Stimulated activated naive CD4-positive, alpha-beta T cell treated with Interleukin-2 at 50 U/mL for 16 hours (primary cell): ENCODE measurements around the gene TNFSF10.
"Not testable (repeated sequence)": the region's sequence is repeated elsewhere in the genome, so short reads cannot be mapped to it uniquely, and the experiment has no call there.

ENCODE experiments used
- DNase-seq: peaks from one replicate; lab custom pipeline; 2025; lab: John Stamatoyannopoulos, UW

Gene TNFSF10

GRCh38 chr3:172522871-172523818 is at the start of gene TNFSF10:
TSS of gene TNFSF10 (minus strand) at chr3:172523430. CDS start at chr3:172523384, 46 bp downstream.
- DNase-seq, result peak; percentile 65

GRCh38 chr3:172569128-172570008 is 46.1 kb upstream of the TNFSF10 start:
- DNase-seq, result no peak

DNA sequence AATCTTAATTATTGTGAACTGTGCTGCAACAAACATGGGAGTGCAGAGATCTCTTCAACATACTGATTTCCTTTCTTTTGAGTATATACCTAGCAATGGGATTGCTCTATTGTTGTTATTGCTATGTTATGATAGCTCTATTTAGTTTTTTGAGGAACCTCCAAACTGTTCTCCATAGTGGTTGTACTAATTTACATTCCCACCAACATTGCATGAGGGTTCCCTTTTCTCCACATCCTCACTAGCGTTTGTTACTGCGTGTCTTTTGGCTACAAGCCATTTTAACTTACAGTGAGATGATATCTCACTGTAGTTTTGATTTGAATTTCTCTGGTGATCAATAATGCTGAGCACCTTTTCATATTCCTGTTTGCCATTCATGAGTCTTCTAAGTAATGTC is 45.5 kb upstream of the TNFSF10 start:
- no peak for DNase-seq

DNA sequence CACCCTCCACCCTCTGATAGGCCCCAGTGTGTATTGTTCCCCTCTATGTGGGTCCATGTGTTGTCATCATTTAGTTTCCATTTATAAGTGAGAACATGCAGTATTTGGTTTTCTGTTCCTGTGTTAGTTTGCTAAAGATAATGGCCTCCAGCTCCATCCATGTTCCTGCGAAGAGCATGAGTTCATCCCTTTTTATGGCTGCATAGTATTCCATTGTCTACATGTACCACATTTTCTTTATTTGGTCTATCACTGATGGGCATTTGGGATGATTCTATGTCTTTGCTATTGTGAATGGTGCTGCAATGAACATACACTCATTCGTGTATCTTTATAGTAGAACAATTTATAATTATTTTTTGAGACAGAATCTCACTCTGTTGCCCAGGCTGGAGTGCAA is 43.6 kb upstream of the TNFSF10 start:
- DNase-seq, result not testable (repeated sequence)

DNA sequence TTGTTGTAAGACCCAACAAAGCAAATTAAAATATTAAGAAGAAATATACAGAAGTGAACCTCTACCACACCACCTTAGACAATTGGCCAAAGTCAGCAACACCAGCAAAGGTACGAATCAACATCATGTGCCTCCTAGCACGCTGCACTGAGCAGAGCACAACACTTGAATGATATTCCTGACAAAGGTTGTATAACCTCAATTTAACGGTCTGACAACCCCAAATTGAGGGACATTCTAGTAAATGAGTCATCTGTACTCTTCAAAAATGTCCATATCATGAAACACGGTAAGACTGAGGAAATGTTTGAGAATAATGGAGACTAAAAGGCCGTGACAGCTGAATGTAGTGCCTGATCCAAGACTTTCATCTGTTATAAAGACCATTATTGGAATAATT is 41.3 kb upstream of the TNFSF10 start:
- no peak for DNase-seq

GRCh38 chr3:172562871-172563865 is 39.9 kb upstream of the TNFSF10 start:
- DNase-seq, result peak; percentile 47

- DNase-seq, result peak; percentile 3
These were observed 38.8 kb upstream of the TNFSF10 start for GRCh38 chr3:172561897-172562640.

GRCh38 chr3:172560586-172560985 is 37.4 kb upstream of the TNFSF10 start:
- DNase-seq, result no peak

- no peak for DNase-seq
These were observed 36.8 kb upstream of the TNFSF10 start for GRCh38 chr3:172560026-172560425.

DNA sequence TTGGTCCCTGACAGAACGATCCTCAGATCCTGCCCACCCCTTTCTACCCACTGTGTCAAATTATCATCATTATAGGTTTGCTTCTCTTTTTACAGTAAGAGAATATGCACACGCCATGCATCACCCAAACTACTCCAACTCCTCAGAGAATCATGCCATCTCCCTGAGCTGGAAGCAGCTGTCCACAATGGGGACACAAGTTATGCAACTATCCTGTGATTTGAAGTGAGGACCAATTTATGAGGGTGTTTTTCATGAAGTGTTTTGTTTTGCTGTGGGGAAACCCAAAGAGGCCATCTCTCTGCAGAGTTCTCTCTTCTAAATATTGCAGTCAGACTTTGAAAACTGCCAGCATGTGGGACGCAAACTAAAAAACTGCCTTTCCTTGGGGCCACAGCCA is 35.8 kb upstream of the TNFSF10 start:
- DNase-seq, result no peak

DNA sequence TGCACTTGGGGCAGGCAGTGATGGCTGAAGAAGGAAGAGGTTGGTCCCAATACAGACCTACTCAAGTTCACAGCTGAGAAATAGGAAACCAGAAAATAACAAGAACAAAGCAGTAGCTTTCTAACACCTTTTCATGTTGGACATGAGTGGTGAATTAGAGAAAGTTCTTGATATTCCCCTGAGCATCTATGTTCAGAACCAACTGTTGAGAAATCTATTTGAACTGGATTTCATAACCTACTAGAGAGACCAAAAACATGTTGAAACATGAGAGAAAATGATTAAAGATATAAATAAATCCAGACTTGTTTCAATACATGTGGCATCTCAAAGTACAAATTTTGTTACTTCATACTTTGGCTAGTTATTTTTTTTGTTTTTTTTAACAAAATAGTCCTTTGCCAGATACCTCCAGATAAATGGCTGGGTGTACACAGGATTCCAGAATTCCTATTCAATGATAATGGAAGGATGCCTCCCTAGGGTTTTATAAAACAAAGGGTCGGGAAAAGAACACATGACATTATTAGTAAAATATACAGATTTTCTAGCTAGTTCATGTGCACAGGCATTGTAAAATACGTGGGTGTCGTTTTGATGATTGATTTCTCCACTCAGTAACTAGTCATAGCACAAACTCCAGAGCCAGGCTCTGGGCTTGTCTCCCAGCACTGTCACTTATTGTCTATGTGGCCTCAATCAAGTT is 34.4 kb upstream of the TNFSF10 start:
- no peak for DNase-seq

GRCh38 chr3:172553526-172554252 is 30.5 kb upstream of the TNFSF10 start:
- DNase-seq, result no peak

DNA sequence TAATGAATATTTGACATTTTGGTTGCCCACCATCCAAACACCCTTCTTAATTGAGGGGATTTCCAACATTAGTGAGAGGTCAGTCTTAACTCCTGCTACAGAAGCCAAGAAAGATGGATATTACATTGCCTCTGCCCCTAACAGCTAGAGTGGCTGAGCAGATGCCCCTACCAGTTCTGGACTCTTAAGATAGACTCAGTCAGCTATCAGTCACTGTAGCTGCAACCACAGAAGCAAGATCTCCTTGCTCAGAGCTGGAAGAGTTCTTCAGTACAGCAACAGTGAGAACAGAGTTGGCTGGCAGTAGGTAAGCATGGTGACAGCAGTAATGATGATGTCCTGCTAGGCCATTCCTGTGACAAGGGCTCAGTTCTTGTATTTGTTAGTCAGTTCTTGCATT is 29.4 kb upstream of the TNFSF10 start:
- DNase-seq, result no peak

GRCh38 chr3:172551874-172552273 is 28.6 kb upstream of the TNFSF10 start:
- DNase-seq, result no peak

DNA sequence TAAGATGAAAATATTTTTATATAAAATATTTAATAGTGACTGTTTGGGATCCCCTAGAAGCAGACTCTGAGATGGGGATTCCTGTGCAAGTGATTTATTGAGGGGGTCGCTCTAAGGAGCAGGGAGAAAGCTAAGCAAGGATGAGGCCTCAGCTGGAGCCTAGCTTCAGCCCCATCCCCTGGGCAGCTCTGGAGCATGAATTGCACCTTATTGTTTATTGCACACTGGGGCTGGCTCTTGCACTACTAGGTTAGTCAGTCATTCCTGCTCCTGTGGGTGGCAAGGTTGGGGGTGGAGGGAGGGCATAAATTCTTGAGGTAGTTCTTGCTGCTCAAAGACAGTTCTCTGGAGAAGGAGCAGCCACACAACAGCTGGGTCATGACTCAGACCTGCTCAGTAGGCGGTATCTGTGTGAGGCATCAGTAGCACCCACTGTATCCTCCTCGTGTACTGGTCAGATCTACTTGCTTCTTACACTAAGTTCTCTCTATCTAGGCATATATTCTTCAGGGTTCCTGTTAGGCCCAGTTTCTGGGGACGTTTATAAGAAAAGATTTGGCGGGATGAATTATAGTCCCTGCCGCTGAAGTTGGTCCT is 27.2 kb upstream of the TNFSF10 start:
- DNase-seq, result peak; percentile 88

DNA sequence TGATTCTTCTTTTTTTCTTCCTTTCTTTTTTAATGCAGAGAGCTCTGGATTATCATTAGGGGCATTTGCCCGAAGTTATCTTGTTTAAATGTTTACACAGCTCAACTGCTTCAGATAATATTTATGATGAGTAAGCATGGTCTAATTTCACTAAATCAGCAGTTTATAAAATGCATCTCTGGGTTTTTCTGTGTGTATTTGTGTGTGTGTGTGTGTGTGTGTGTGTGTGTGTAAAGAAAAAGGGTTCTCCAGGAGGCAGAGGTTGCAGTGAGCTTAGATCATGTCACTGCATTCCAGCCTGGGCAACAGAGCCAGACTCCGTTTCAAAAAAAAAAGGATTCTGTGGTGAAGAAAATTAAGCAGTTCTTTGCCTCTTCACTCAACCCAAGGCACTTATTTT is 25.9 kb upstream of the TNFSF10 start:
- DNase-seq, result no peak

DNA sequence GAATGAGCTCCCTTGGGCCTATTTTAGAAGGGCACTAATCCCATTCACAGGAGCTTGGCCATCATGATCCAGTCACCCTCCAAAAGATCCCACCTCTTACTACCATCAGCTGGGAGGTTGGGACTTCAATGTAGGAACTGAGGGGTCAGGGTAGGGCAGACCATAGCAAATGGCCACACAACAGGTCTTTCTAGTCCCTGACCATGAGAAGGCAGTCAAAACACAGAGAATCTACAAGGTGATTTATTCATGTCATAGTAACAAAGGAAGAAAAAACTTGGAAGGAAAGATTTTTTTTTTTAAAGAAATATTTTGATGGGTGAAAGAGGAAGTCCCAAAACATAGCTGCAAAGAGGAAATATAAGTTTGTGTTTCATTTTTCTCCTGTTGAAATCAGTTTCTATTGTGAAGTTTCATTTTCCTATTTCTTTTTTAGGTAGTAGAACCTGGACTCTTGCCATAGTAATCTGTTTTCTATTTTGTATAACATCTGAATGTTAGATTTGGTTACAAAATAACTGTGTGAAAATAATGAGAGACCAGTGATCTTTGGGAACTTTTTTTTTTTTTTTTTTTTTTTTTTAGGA is 23.5 kb upstream of the TNFSF10 start:
- no peak for DNase-seq

DNA sequence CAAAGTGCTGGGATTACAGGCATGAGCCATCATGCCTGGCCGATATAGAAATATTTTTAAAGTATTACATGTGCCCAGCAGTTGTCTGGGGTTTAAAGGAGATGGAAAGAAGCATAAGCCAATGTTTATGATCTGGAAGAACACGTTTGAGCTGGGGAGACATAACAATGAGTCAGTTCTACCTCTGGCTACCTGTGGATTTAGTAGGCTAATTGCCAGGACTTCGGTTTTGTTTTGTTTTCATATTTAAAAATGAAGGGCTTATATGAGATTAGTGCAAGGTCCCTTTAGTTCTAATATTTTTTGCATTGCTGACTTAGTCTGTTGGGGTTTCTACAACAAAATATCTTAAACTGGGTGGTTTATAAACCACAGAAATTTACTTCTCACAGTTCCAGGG is 22.9 kb upstream of the TNFSF10 start:
- no peak for DNase-seq

DNA sequence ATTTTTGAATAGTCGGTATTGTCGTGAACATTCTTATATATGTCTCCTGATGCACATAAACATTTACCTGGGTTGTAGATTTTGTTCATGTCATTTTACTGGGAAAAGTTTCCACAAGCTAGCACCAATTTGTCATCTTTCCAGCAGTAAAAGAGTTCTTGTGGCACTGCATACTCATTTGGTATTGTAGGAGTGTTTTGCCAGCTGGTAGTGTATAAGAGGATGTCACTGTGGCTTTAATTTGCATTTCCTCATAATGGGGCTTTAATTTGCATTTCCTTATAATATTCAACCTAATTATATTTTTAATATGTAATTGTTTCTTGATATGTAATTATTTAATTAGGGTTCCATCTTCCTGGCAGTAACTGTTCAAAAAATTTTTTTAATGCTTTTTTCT is 21.2 kb upstream of the TNFSF10 start:
- no peak for DNase-seq
